ENCODE results near the gene HRC.

GRCh38 chr19:49200238-49200862 is 45.2 kb upstream of the HRC start:
- TF ChIP-seq JUND (IDR thresholded peaks at IDR 0.05) (no peak), POLR2AphosphoS5 (IDR thresholded peaks at IDR 0.05; ENCODE audit: low read depth, low read length) (no peak)
